ENCODE data around the gene C1QL4. TPM values are rescaled to one million over a fixed set of nuclear protein-coding genes. Genes with fewer than 3 reads are reported as not detected.

Gene C1QL4
- total RNA-seq, 2 donors from 2014 or later, result not detected

GRCh38 chr12:49358483-49359141, 21.6 kb upstream of the C1QL4 start:
- intact Hi-C loops (cut with DNase I), result no loop called here
- TF ChIP-seq POLR2A (IDR thresholded peaks at IDR 0.05), result no peak
- TF ChIP-seq CTCF (IDR thresholded peaks at IDR 0.05), result peak; percentile 58 to 88 (median 77)
- peak; percentile 53 to 76 (median 66) for DNase-seq

GRCh38 chr12:49357103-49357678, 20.2 kb upstream of the C1QL4 start:
- WGBS, 2 donors, result 4% methylated on average over 3 of the region's 3 CpGs
- intact Hi-C loops (cut with DNase I), result no loop called here
- no peaks in the 10 kb centered on the region for H3K27me3 ChIP-seq
- ATAC-seq (no peak), DNase-seq (no peak)
- no peak overlapping the region for H3K4me3 ChIP-seq
- H3K27ac ChIP-seq, result no peak overlapping the region
- H3K9me3 ChIP-seq, result no peaks in the 10 kb centered on the region
- H3K4me1 ChIP-seq, result peaks cover 5% of the 10 kb centered on the region
- no peaks in the 10 kb centered on the region for H3K36me3 ChIP-seq (replicated peaks in 1 of 2; ENCODE audit: insufficient read depth in 1 of 2, low read depth in 2 of 2)
- TF ChIP-seq CTCF (IDR thresholded peaks at IDR 0.05) (peak in 6 of 7 experiments; percentile 33 to 53 (median 44)), POLR2A (IDR thresholded peaks at IDR 0.05) (no peak)

More at GRCh38 chr12:49358483-49359141, 21.6 kb upstream of the C1QL4 start:
- Histone ChIP-seq H3K27ac (no peak overlapping the region), H3K4me3 (no peak overlapping the region), H3K9me3 (no peaks in the 10 kb centered on the region), H3K4me1 (peaks cover 5% of the 10 kb centered on the region), H3K27me3 (no peaks in the 10 kb centered on the region), H3K36me3 (replicated peaks in 1 of 2; ENCODE audit: insufficient read depth in 1 of 2, low read depth in 2 of 2) (no peaks in the 10 kb centered on the region)
- 13 to 15% methylated on average over 7 of the region's 7 CpGs for WGBS, 2 donors
- peak; percentile 82 for ATAC-seq

GRCh38 chr12:49355913-49356312, 18.9 kb upstream of the C1QL4 start:
- H3K36me3 ChIP-seq (replicated peaks in 1 of 2; ENCODE audit: insufficient read depth in 1 of 2, low read depth in 2 of 2), result no peaks in the 10 kb centered on the region
- TF ChIP-seq CTCF (IDR thresholded peaks at IDR 0.05), result no peak
- TF ChIP-seq POLR2A (IDR thresholded peaks at IDR 0.05), result no peak
- peaks cover 5% of the 10 kb centered on the region for H3K4me1 ChIP-seq
- H3K4me3 ChIP-seq, result no peak overlapping the region
- H3K27ac ChIP-seq, result no peak overlapping the region
- DNase-seq, result no peak
- ATAC-seq, result no peak
- no peaks in the 10 kb centered on the region for H3K9me3 ChIP-seq
- intact Hi-C loops (cut with DNase I), result no loop called here
- 93 to 95% methylated on average over 10 of the region's 10 CpGs for WGBS, 2 donors
- no peaks in the 10 kb centered on the region for H3K27me3 ChIP-seq

GRCh38 chr12:49352351-49352750, 15.4 kb upstream of the C1QL4 start:
- Histone ChIP-seq H3K36me3 (replicated peaks in 1 of 2; ENCODE audit: insufficient read depth in 1 of 2, low read depth in 2 of 2) (no peaks in the 10 kb centered on the region), H3K27me3 (no peaks in the 10 kb centered on the region), H3K4me1 (peaks cover 29% of the 10 kb centered on the region), H3K9me3 (no peaks in the 10 kb centered on the region), H3K27ac (no peak overlapping the region), H3K4me3 (no peak overlapping the region)
- TF ChIP-seq POLR2A (IDR thresholded peaks at IDR 0.05) (no peak), CTCF (IDR thresholded peaks at IDR 0.05) (no peak)
- DNase-seq (no peak), ATAC-seq (no peak)
- intact Hi-C loops (cut with DNase I), result no loop called here
- WGBS, 2 donors, result 78 to 90% methylated on average over 2 of the region's 2 CpGs

- Histone ChIP-seq H3K4me1 (peaks cover 54% of the 10 kb centered on the region), H3K4me3 (no peak overlapping the region), H3K27ac (no peak overlapping the region), H3K36me3 (replicated peaks in 1 of 2; ENCODE audit: insufficient read depth in 1 of 2, low read depth in 2 of 2) (no peaks in the 10 kb centered on the region), H3K9me3 (no peaks in the 10 kb centered on the region), H3K27me3 (peaks cover 0 to 14% of the 10 kb centered on the region in 2 donors)
- intact Hi-C loops (cut with DNase I), result no loop called here
- no peak for TF ChIP-seq POLR2A (IDR thresholded peaks at IDR 0.05)
- TF ChIP-seq CTCF (IDR thresholded peaks at IDR 0.05), result no peak
- no peak for ATAC-seq
- 85 to 93% methylated on average over 11 of the region's 11 CpGs for WGBS, 2 donors
- peak in 1 of 4 donors; percentile 8 for DNase-seq
These were observed 12.3 kb upstream of the C1QL4 start for GRCh38 chr12:49349266-49349665.
